Ishikawa (cell line): ENCODE data around the gene CAPRIN1.

Experiments
- CEBPB ChIP-seq: IDR thresholded peaks from 2 replicates; pipeline ENCODE4 v1.6.1; 2012
- CREB1 ChIP-seq: IDR thresholded peaks from 2 replicates; pipeline ENCODE4 v1.6.1; 2012; ENCODE audit warnings: low read depth
- EGR1 ChIP-seq: IDR thresholded peaks from 2 replicates; pipeline ENCODE4 v1.6.1; 2012
- EP300 ChIP-seq: IDR thresholded peaks from 2 replicates; pipeline ENCODE4 v1.6.1; 2012; ENCODE audit warnings: borderline replicate concordance
- FOXM1 ChIP-seq: IDR thresholded peaks from 2 replicates; pipeline ENCODE4 v1.6.1; 2012; ENCODE audit warnings: low read depth, borderline replicate concordance
- NFIC ChIP-seq: IDR thresholded peaks from 2 replicates; pipeline ENCODE4 v1.6.1; 2012
- RAD21 ChIP-seq: IDR thresholded peaks from 2 replicates; pipeline ENCODE4 v1.6.1; 2012; ENCODE audit warnings: low read depth
- TAF1 ChIP-seq: IDR thresholded peaks from 2 replicates; pipeline ENCODE4 v1.6.1; 2012; ENCODE audit warnings: low read depth, mild to moderate bottlenecking
- TCF12 ChIP-seq: IDR thresholded peaks from 2 replicates; pipeline ENCODE4 v1.6.1; 2012; ENCODE audit warnings: low read depth
- TEAD4 ChIP-seq: IDR thresholded peaks from 2 replicates; pipeline ENCODE4 v1.6.1; 2012
- YY1 ChIP-seq: IDR thresholded peaks from 2 replicates; pipeline ENCODE4 v1.6.1; 2012; ENCODE audit warnings: low read depth
- ZBTB7A ChIP-seq: IDR thresholded peaks from 2 replicates; pipeline ENCODE4 v1.6.1; 2012; ENCODE audit warnings: low read depth
- TF ChIP-seq, protein P1 (sequence below): IDR thresholded peaks from 2 replicates; pipeline ENCODE4 v1.6.1; 2012
- TF ChIP-seq, protein P2 (sequence below): IDR thresholded peaks from 2 replicates; pipeline ENCODE4 v1.6.1; 2012; ENCODE audit warnings: low read depth, mild to moderate bottlenecking
- TF ChIP-seq, protein P3 (sequence below): IDR thresholded peaks from 2 replicates; pipeline ENCODE4 v1.6.1; 2012

Gene CAPRIN1

DNA sequence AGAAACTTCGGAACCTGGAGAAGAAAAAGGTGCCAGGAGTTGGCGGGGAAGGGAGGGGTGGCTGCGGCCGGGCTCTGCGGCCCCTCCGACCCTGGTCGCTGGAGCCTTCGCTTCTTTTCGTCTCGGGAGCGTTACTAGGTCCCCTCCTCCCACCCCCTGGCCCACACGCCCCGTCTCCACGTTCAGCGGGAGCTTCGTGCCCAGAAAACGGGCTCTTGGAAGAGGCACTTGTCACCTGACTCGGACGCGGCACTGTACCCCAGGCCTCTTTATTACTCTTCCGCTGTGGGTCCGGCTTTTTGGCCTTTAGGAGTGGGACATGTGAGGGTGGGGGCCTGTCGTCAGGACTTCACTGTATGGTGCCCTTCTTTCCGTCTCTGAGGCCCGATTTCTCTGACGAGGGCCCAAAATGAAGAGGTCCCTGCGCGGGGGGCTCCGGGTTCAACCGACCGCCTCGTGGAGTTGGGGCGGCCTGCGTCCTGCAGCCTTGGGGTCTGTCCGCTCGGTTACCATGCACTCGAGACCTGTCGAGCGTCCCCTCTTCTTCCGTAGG is 1.2 kb downstream of the CAPRIN1 start:
- TF ChIP-seq NFIC = no peak
- no peak for TF ChIP-seq EGR1
- TF ChIP-seq ZBTB7A = no peak
- TF ChIP-seq CEBPB = no peak
- no peak for TF ChIP-seq TAF1

DNA sequence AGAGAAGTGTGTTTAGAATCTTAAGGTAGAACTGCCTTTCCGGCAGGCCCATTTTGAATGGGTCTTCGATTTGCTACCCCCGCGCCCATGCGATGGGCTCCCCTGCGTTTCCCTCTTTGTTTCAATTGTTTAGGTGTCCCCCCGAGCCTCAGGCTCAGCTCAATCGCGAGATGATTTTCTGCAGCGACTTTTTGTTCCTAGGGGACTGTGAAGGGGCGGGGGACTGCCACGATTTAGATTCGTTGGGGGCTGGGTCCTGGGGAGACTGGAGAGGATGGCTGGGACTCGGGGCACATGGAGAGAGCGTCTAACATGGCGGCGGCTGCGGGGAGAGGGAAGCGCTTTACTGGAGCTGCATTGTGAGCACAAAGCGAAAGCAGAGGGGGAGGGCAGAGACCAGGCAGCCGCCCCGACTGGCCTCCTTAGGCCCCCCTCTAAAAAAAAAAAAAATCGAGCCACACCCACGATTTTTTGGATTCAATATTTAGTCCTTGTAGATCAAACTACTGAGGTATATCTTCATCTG is 1.7 kb downstream of the CAPRIN1 start:
- TF ChIP-seq, protein P1, sequence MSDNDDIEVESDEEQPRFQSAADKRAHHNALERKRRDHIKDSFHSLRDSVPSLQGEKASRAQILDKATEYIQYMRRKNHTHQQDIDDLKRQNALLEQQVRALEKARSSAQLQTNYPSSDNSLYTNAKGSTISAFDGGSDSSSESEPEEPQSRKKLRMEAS = peak; percentile 73
- TF ChIP-seq RAD21 = no peak
- TF ChIP-seq CEBPB = no peak
- peak; percentile 77 for TF ChIP-seq TAF1
- TF ChIP-seq TEAD4 = no peak
- peak; percentile 88 for TF ChIP-seq YY1
- no peak for TF ChIP-seq FOXM1

DNA sequence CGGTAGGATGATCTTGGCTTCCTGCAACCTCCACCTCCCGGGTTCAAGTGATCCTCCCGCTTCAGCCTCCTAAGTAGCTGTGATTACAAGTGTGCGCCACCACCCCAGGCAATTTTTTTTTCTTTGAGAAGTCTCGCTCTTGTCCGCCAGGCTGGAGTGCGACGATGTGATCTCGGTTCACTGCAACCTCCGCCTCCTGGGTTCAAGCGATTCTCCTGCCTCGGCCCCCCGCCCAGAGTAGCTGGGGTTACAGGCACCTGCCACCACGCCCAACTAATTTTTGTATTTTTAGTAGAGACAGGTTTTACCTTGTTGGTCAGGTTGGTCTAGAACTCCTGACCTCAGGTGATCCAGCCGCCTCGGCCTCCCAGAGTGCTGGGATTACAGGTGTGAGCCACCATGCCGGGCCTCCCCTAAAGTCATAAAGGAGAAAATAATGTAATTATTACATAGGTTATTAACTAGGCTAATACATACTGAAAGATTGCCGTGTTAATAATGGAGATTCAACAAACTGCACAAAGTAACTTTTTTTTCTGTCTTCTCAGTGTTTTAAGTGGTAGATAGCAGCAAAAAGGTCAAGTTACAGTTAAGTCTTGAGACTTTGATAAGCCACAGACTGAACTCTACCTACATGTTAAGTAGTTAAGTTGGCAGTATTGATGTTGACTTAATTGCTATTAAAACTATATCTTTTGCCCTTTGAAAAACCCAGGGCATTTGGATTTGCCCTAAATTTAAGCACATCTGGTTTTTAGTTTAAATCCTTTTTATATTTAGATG is 3.9 kb downstream of the CAPRIN1 start:
- TF ChIP-seq TEAD4 = no peak
- TF ChIP-seq, protein P2, sequence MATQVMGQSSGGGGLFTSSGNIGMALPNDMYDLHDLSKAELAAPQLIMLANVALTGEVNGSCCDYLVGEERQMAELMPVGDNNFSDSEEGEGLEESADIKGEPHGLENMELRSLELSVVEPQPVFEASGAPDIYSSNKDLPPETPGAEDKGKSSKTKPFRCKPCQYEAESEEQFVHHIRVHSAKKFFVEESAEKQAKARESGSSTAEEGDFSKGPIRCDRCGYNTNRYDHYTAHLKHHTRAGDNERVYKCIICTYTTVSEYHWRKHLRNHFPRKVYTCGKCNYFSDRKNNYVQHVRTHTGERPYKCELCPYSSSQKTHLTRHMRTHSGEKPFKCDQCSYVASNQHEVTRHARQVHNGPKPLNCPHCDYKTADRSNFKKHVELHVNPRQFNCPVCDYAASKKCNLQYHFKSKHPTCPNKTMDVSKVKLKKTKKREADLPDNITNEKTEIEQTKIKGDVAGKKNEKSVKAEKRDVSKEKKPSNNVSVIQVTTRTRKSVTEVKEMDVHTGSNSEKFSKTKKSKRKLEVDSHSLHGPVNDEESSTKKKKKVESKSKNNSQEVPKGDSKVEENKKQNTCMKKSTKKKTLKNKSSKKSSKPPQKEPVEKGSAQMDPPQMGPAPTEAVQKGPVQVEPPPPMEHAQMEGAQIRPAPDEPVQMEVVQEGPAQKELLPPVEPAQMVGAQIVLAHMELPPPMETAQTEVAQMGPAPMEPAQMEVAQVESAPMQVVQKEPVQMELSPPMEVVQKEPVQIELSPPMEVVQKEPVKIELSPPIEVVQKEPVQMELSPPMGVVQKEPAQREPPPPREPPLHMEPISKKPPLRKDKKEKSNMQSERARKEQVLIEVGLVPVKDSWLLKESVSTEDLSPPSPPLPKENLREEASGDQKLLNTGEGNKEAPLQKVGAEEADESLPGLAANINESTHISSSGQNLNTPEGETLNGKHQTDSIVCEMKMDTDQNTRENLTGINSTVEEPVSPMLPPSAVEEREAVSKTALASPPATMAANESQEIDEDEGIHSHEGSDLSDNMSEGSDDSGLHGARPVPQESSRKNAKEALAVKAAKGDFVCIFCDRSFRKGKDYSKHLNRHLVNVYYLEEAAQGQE = no peak
- TF ChIP-seq, protein P3, sequence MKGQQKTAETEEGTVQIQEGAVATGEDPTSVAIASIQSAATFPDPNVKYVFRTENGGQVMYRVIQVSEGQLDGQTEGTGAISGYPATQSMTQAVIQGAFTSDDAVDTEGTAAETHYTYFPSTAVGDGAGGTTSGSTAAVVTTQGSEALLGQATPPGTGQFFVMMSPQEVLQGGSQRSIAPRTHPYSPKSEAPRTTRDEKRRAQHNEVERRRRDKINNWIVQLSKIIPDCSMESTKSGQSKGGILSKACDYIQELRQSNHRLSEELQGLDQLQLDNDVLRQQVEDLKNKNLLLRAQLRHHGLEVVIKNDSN = no peak
- TF ChIP-seq CEBPB = no peak
- TF ChIP-seq TAF1 = no peak
- TF ChIP-seq CREB1 = no peak
- no peak for TF ChIP-seq RAD21
- TF ChIP-seq NFIC = no peak
- no peak for TF ChIP-seq YY1
- TF ChIP-seq, protein P1 = no peak
- no peak for TF ChIP-seq EGR1
- TF ChIP-seq TCF12 = no peak
- no peak for TF ChIP-seq EP300
- TF ChIP-seq FOXM1 = no peak
- TF ChIP-seq ZBTB7A = no peak

DNA sequence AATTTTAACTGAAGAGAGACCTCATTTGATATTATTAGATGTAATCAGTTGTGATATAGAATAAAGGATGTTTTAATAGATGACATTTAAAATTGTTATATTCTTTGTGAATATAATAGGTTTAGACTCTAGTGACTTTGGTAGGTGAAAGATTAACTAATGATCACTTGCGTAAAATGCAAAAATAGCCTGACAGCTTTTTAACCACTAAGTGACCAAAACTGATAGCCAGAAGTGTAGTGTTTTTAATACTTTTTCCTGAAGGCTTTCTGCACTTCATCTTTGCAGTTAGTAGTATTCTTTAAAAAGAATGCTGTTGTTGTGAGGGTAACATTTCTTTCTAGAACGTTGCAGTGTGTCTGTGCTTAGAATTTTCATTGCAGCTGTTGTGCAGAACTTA is 5.1 kb downstream of the CAPRIN1 start:
- TF ChIP-seq ZBTB7A = no peak
- TF ChIP-seq TEAD4 = no peak
- TF ChIP-seq RAD21 = no peak
- no peak for TF ChIP-seq CEBPB
- TF ChIP-seq, protein P3 = no peak
- TF ChIP-seq, protein P1 = no peak
- TF ChIP-seq, protein P2 = no peak
- TF ChIP-seq FOXM1 = no peak
- no peak for TF ChIP-seq CREB1
- TF ChIP-seq EP300 = no peak
- TF ChIP-seq TAF1 = no peak
- TF ChIP-seq NFIC = no peak
- TF ChIP-seq YY1 = no peak
- TF ChIP-seq EGR1 = no peak
- no peak for TF ChIP-seq TCF12

DNA sequence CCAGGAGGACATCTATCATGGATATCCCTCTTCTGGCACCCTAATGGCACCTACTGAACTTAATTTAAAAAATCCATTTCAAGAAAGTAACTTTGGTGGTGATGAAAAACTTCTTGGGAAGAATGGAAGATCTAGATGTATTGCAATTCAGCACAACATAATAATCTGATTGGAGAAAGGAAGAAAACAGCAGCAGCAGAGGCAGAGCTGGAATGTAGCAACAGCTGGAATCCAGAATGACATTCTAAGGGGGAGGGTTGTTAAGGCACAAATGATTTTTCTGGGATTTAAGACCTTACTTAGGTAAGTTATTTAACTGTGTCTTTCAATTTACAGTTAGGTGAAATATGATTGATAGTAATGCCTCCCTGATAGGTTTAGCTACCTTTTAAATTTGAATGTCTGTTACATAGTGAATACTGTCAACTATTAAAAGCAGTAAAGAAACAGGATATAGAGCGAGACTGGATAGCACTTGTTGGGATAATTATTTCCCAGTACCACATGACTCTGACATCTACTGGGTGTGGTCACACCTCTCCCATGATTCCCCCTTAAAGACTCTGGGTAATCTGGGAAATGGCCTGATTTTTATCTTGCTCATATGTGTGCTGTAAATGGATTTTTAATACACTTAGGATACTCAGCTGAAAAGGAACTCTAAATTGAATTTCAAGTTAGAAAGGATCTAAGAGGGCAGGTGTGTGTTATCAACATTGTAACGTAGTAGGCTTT is 11.7 kb downstream of the CAPRIN1 start:
- TF ChIP-seq TEAD4 (no peak), CEBPB (no peak), EP300 (no peak), YY1 (no peak), CREB1 (no peak), NFIC (no peak)
- TF ChIP-seq, protein P1 = no peak
- TF ChIP-seq, protein P3 = no peak
- TF ChIP-seq, protein P2 = no peak
